Measurements from ENCODE around the gene PTPRU.
"Not testable (repeated sequence)": the region's sequence is repeated elsewhere in the genome, so short reads cannot be mapped to it uniquely, and the experiment has no call there.

PTPRU gene

GRCh38 chr1:29235955-29236711, at the start of gene PTPRU:
Gene PTPRU (plus strand): TSS chr1:29236522. CDS start chr1:29236645, 123 bp downstream.
- DNase-seq, result peak; percentile 40 to 79

GRCh38 chr1:29186707-29187106, 49.6 kb upstream of the PTPRU start:
- DNase-seq, result no peak

GRCh38 chr1:29190718-29191117, 45.6 kb upstream of the PTPRU start:
- no peak for DNase-seq

GRCh38 chr1:29193879-29194455, 42.4 kb upstream of the PTPRU start:
- no peak for DNase-seq

DNA sequence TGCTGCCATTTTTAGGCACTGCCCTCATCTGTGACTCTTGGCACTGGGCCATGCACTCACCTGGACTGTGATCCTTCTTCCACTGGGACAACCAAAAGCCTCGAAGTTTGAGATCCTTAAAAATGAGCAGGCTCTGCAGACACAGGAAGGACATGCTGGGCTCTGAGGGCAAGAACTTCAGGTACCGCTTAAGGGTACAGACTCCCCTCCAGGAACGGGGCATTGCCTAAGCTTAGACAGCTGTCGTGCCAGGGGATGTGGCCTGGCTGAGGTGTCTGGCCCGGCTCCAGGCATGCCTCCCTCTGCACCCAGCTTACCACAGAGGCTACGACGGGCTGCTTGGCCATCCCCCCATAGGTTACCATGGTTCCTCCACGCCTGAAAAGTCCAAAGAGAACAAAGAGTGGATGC, 40.4 kb upstream of the PTPRU start:
- DNase-seq, result no peak

GRCh38 chr1:29196863-29197589, 39.3 kb upstream of the PTPRU start:
- DNase-seq, result no peak

GRCh38 chr1:29197590-29197924, 38.8 kb upstream of the PTPRU start:
- no peak for DNase-seq

DNA sequence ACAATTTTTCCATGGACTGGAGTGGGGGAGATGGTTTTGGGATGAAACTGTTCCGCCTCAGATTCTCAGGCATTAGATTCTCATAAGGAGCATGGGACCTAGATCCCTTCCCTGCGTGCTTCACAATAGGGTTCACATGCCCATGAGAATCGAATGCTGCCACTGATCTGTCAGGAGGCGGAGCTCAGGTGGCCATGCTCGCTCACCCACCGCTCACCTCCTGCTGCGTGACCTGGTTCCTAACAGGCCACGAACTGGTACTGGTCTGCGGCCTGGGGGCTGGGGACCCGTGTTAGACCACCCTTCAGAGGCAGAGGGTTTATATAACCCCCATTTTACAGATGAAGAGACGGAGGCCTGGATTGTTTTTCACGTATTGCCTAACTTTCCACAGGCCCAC, 38.3 kb upstream of the PTPRU start:
- DNase-seq, result no peak

DNA sequence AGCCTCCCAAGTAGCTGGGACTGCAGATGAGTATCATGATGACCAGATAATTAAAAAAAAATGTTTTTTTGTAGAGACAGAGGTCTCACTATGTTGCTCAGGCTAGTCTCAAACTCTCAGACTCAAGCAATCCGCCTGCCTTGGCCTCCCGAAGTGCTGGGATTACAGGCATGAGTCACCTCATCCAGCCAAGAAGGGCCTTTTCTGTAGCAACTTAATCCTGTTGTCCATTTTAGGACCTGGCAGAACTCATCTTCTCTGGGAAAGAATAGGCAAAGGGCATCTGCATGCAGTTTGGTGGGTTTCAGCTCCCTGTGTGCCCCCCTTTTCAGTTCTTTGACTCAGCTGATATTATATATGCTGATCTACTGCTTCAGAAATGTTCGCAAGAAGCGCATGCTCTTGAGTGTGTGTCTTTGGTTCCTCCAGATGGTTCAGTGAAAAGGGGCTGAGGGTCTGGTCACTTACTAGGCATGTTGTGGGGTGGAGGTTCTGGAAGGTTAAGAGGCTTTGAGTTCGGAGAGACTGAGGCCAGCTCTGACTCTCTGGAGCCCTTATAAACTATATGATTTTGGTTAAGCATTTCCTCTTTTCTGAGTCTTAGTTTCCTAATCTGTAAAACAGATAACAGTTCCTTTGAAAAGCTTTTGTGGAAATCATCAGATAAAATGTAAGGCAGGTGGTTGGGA, 35.3 kb upstream of the PTPRU start:
- DNase-seq, result no peak

DNA sequence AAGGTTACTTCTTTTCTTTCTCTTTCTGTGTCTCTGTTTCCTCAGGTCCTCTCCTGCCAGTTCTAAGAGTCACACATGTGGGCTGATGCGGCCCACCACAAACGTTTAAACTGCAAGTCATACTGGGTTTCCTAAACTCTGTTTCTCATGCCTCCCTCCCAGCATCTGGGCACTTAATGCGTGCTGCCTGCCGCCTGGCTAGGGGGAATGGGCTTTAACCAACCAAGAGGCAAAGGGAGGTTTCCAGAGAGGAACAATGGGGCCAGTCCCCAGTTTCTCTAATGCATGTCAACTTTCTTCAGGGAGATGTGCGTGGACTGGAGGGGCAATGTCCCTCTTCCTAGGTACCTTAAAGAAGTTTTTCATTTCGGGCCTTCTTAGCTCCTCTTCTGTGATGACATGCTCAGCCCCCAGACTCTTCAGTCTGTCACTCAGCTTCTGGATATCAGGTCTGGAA, 34.7 kb upstream of the PTPRU start:
- no peak for DNase-seq

- DNase-seq, result peak; percentile 52 to 62
Measured at GRCh38 chr1:29202053-29202452, 34.3 kb upstream of the PTPRU start.

- DNase-seq, result peak; percentile 79 to 100
Measured at GRCh38 chr1:29202584-29203340, 33.6 kb upstream of the PTPRU start.

- DNase-seq, result no peak
Measured at GRCh38 chr1:29208442-29208841, 27.9 kb upstream of the PTPRU start.

- DNase-seq, result no peak
Measured at GRCh38 chr1:29209173-29209572, 27.1 kb upstream of the PTPRU start.

GRCh38 chr1:29210278-29211085, 25.8 kb upstream of the PTPRU start:
- DNase-seq, result peak in 1 of 2 donors; percentile 29

GRCh38 chr1:29211086-29212030, 25.0 kb upstream of the PTPRU start:
- no peak for DNase-seq

DNA sequence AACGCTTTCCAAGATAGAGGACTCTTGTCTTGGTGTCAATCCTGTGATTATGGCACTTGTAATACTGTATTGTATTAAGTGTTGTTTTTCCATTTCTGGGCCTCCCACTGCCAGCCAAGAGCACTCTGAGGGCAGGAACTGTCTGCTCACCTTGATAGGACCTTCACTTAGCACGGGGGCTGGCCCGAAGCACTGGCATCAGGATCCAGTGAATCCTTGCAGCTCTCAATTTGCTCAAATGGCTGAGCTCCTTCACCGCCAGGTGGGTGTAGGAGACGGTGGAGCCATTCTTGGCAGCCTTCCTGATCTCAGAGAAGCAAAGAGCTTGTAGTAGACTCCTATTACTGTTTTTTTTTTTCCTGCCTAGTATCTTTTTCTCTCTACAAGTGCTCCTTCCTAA, 23.3 kb upstream of the PTPRU start:
- no peak for DNase-seq

GRCh38 chr1:29217633-29218032, 18.7 kb upstream of the PTPRU start:
- no peak for DNase-seq

- DNase-seq, result peak in 1 of 2 donors; percentile 35
Measured at GRCh38 chr1:29218223-29218622, 18.1 kb upstream of the PTPRU start.

DNA sequence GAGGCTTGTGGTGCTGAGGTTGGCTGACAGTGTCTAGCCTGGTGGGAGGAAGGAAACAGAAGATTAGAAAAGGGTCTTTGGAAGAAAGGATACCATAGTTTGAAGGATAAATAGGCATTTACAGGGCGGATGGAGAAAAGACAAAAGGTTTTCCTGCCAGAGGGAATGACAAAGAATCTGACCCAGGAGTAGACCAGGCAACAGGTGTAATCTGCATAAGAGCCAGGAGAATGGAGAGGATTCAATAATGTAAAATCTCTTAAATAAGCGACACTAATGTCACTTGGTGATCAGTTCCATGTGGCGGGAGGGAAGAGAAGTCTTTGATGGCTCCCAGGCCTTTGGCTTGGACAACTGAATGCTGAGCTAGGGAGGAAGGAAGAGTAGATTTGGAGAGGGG, 15.0 kb upstream of the PTPRU start:
- DNase-seq, result no peak

- DNase-seq, result not testable (repeated sequence)
Measured at GRCh38 chr1:29222260-29222659, 14.1 kb upstream of the PTPRU start.
